ENCODE data around the gene PCARE.
"Not testable (repeated sequence)": the region's sequence is repeated elsewhere in the genome, so short reads cannot be mapped to it uniquely, and the experiment has no call there.

PCARE gene

GRCh38 chr2:29090311-29090710 lies 16.0 kb upstream of the PCARE start:
- DNase-seq: not testable (repeated sequence)

GRCh38 chr2:29084554-29084953 lies 10.2 kb upstream of the PCARE start:
- no peak for DNase-seq

- no peak for DNase-seq
Observed at GRCh38 chr2:29082804-29083495, 8.6 kb upstream of the PCARE start.

GRCh38 chr2:29080886-29081743 lies 6.8 kb upstream of the PCARE start:
- no peak for DNase-seq

- DNase-seq: no peak
Observed at GRCh38 chr2:29079887-29080286, 5.6 kb upstream of the PCARE start.

GRCh38 chr2:29075894-29076705 lies 1.8 kb upstream of the PCARE start:
- no peak for DNase-seq

- no peak for DNase-seq
Observed at GRCh38 chr2:29073933-29074332, 390 bp downstream of the PCARE start.

GRCh38 chr2:29072971-29073725 lies 1.2 kb downstream of the PCARE start:
- DNase-seq: no peak

GRCh38 chr2:29072251-29072650 lies 2.1 kb downstream of the PCARE start:
- no peak for DNase-seq

- DNase-seq: no peak
Observed at GRCh38 chr2:29071032-29071975, 3.0 kb downstream of the PCARE start.

- DNase-seq: no peak
Observed at GRCh38 chr2:29070526-29070925, 3.8 kb downstream of the PCARE start.

GRCh38 chr2:29068513-29068912 lies 5.8 kb downstream of the PCARE start:
- DNase-seq: no peak

- no peak for DNase-seq
Observed at GRCh38 chr2:29066997-29067605, 7.2 kb downstream of the PCARE start.

GRCh38 chr2:29066271-29066860 lies 8.0 kb downstream of the PCARE start:
- DNase-seq: no peak

GRCh38 chr2:29065068-29065811 lies 9.1 kb downstream of the PCARE start:
- DNase-seq: no peak

GRCh38 chr2:29064746-29065067 lies 9.6 kb downstream of the PCARE start:
- no peak for DNase-seq

GRCh38 chr2:29064346-29064715 lies 10.0 kb downstream of the PCARE start:
- no peak for DNase-seq

- no peak for DNase-seq
Observed at GRCh38 chr2:29063646-29064345, 10.5 kb downstream of the PCARE start.

- DNase-seq: no peak
Observed at GRCh38 chr2:29063056-29063455, 11.3 kb downstream of the PCARE start.

Data from activated CD4-positive, alpha-beta T cell treated with anti-CD3 and anti-CD28 coated beads, Interleukin-2, amount 50 U/mL, for 1 hour (primary cell).